Stomach (tissue), 4 donors: Measurements from ENCODE around the gene DAPK2.

Experiments
- EP300 ChIP-seq: sonication (generic); formaldehyde crosslinking; IDR thresholded peaks from one replicate; pipeline ENCODE4 v1.6.1; 2017; ENCODE audit warnings: antibody characterized with exemption
- POLR2A ChIP-seq, 4 donors: fragments of 450-650 bp; IDR thresholded peaks; one replicate each; pipeline ENCODE4 v1.6.1; 2016; ENCODE audit warnings: antibody characterized with exemption in 4 of 4, control low read depth in 2 of 4, mild to moderate bottlenecking in 1 of 4, moderate library complexity in 1 of 4
- POLR2AphosphoS5 ChIP-seq, 3 donors: sonication (generic); formaldehyde crosslinking; IDR thresholded peaks; one replicate each; pipeline ENCODE4 v1.6.1; 2016; ENCODE audit warnings: antibody characterized with exemption in 3 of 3
- TF ChIP-seq, protein P1 (sequence below), 7 experiments: fragments of 450-650 bp in 4 of 7; fragments of 200-600 bp in 3 of 7; sonication (generic) in 3 of 7; IDR thresholded peaks; one replicate each; pipeline ENCODE4 v1.5.1; 2016 to 2019; ENCODE audit warnings: antibody characterized with exemption in 7 of 7, control low read depth in 2 of 7, mild to moderate bottlenecking in 1 of 7

DNA sequence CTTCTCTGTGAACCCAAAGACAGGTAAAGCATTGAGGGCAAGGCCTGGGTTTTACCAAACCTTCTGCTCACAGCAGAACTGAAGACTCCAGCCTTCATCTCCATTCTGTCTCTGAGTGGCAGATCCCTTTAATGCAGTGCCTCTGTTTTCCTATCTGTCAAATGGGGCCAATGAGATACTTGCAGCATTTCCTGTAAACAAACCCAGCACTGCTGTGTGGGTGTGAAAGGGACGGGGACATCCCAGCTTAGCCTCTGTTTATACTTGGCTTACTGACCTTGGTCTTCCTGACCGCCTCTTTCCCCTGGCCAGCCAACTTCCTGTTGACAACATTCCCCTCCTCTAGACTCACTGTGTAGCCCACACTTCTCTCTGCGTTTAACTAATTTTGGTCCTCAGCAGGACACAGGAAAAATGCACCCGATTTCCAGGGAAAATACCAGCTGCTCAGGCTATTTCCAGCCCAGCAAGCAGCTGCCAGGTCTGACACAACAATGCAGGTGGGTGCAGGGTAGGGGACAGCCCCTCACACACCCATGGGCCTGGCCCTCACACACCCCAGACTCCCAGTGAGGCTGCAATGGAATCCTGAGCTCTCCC lies 106.7 kb downstream of the DAPK2 start:
- TF ChIP-seq, protein P1, sequence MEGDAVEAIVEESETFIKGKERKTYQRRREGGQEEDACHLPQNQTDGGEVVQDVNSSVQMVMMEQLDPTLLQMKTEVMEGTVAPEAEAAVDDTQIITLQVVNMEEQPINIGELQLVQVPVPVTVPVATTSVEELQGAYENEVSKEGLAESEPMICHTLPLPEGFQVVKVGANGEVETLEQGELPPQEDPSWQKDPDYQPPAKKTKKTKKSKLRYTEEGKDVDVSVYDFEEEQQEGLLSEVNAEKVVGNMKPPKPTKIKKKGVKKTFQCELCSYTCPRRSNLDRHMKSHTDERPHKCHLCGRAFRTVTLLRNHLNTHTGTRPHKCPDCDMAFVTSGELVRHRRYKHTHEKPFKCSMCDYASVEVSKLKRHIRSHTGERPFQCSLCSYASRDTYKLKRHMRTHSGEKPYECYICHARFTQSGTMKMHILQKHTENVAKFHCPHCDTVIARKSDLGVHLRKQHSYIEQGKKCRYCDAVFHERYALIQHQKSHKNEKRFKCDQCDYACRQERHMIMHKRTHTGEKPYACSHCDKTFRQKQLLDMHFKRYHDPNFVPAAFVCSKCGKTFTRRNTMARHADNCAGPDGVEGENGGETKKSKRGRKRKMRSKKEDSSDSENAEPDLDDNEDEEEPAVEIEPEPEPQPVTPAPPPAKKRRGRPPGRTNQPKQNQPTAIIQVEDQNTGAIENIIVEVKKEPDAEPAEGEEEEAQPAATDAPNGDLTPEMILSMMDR (IDR thresholded peaks at IDR 0.05) = no peak
- TF ChIP-seq POLR2AphosphoS5 (IDR thresholded peaks at IDR 0.05) (peak in 2 of 3 donors; percentile 48 to 74), EP300 (no peak), POLR2A (IDR thresholded peaks at IDR 0.05) (no peak)
